ENCODE data around the gene MED13.

DNA sequence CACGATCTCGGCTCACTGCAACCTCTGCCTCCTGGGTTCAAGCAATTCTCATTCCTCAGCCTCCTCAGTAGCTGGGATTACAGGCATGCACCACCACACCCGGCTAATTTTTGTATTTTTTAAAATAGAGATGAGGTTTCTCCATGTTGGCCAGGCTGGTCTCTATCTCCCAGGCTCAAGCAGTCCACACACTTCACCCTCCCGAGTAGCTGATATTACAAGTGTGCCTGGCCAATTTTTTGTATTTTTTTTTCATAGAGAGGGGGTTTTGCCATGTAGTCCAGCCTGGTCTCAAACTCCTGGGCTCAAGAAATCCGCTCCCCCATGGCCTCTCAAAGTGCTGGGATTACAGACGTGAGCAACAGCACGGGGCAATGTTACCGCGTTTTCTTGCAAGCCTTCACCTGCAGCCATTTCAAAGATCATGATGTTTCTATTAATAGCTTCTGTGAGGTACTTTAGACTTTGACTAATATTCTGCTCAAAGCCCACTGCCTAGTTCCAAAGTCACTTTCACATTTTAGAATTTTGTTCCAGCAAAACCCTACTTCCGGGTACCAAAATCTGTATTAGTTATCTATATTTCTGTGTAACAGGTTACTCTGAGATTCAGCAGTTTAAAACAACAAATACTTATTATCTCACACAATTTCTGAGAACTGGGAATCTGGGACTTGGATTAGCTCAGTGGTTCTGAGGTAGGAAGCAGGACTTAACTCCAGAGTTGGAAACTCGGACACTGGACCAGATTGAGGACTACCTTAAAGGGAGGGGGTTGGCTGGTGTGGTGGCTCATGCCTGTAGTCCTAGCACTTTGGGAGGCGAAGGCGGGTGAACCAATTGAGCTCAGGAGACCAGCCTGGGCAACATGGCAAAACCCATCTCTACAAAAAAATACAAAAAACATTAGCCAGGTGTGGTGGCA is 12.0 kb upstream of the MED13 start:
- TF ChIP-seq, protein P1, sequence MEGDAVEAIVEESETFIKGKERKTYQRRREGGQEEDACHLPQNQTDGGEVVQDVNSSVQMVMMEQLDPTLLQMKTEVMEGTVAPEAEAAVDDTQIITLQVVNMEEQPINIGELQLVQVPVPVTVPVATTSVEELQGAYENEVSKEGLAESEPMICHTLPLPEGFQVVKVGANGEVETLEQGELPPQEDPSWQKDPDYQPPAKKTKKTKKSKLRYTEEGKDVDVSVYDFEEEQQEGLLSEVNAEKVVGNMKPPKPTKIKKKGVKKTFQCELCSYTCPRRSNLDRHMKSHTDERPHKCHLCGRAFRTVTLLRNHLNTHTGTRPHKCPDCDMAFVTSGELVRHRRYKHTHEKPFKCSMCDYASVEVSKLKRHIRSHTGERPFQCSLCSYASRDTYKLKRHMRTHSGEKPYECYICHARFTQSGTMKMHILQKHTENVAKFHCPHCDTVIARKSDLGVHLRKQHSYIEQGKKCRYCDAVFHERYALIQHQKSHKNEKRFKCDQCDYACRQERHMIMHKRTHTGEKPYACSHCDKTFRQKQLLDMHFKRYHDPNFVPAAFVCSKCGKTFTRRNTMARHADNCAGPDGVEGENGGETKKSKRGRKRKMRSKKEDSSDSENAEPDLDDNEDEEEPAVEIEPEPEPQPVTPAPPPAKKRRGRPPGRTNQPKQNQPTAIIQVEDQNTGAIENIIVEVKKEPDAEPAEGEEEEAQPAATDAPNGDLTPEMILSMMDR (IDR thresholded peaks at IDR 0.05): no peak
- no peak for TF ChIP-seq POLR2AphosphoS5 (IDR thresholded peaks at IDR 0.05)
- no peak for TF ChIP-seq POLR2A (IDR thresholded peaks at IDR 0.05)
- no peak for TF ChIP-seq EP300 (IDR thresholded peaks at IDR 0.05)

Data from stomach (tissue), 4 donors.